Measurements from ENCODE around the gene TCF7.

TCF7 gene

DNA sequence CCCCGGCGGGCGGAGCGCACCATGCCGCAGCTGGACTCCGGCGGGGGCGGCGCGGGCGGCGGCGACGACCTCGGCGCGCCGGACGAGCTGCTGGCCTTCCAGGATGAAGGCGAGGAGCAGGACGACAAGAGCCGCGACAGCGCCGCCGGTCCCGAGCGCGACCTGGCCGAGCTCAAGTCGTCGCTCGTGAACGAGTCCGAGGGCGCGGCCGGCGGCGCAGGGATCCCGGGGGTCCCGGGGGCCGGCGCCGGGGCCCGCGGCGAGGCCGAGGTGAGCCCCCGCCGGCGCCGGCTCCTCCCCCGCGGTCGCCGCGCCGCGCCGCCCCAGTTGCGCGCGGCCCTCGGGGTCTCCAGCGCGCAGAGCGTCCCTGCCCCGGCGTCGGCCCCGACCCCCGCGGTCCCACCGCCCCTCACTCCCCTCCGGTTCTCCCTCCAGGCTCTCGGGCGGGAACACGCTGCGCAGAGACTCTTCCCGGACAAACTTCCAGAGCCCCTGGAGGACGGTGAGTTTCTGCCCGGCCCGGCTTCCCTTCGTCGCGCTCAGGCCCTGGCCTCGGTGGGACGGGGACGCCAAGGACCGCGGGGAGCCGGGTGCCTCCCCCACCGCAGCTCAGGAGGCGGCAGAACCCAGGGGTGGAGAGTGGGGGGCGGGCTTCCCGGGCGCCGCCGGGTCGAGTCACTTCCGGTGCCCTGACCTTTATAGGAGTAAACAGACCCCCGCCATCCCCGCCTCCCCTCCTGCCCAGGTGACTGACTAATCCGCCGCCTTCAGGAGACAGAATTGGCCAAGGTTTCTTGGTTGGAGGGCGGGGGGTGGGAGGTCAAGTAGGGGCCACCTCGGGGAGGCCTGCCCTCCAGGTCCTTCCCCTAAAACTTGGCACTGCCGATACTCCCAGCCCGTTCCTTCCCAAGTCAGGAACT lies 665 bp downstream of the TCF7 start:
- DNase-seq (ENCODE audit: low spot score) = peak; percentile 56

DNA sequence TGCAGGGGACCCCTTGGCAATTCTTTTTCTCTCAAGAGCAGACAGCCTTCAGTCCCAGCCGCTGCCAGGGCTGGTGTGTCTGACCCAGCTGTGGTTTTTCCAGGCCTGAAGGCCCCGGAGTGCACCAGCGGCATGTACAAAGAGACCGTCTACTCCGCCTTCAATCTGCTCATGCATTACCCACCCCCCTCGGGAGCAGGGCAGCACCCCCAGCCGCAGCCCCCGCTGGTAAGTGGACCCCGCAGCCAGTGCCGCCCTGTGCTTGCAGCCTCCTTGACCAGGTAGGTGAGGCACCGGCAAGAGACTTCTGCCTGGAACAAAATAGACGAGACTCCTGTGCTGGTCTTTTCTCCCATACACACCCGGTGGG lies 1.3 kb downstream of the TCF7 start:
- no peak for DNase-seq (ENCODE audit: low spot score)

DNA sequence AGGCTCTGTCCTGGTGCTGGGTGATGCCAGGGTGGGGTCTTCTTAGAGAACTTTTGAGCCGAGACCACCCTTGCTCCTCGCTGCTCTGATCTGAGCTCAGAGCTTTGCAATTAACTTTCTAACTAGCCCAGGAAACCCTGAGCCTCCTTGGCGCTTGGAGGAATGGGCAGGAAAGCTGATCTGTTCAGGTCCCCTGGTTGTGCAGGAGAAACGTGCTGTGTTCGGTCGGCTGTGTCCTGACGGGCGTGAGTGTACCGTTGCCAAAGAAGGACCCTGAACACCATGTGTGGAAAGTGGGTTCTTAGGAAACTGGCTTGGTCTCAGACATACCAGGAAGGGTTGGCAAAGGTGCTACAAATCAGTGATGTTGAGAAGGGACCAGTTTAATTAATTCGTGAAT lies 1.8 kb downstream of the TCF7 start:
- DNase-seq (ENCODE audit: low spot score) = no peak

DNA sequence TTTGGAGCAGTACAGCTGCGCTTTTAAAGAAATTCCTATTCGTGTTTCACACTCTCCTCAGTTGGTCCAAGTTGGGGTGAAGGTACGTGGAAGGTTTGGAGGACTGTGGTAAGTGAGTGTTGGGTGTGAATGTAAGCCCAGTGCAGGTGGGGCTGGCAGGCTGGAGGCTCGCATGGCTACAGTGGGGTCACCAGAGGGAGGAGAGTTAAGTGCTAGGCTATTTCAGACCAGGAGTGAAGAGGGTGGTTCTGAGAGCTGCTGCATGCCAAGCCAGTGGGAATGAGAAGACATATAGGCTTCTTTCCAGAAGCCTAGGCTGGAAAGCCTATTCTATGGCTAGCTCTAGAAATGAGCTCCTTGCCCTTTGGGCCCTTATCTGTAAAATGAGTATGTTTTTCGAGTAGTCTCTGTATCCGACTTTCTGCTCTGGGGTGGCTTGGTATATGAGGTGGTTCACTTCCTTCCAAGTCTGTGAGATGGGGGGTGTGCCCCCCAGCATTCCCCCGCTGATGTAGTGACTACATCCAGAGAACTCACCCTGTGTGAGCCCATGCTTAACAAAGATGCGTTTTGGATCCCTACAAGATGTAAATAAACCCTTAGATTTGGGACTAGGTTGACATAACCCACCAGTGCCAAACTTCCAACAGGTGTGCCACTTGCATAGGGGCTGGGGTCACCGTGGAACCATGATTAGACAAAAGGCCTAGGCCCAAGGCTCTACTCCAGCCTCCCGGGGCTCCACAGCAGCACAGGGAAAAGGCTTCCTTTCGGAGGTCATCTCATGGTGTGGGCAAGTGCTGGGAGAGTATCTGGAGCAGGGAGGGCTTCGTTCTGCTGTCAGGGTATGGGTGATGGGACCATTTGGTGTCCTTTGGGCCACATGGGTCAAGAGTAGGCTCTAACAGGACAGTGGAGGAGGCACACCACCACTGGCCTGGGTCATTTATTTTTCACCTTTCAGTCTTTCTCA lies 2.6 kb downstream of the TCF7 start:
- DNase-seq (ENCODE audit: low spot score) = no peak

DNA sequence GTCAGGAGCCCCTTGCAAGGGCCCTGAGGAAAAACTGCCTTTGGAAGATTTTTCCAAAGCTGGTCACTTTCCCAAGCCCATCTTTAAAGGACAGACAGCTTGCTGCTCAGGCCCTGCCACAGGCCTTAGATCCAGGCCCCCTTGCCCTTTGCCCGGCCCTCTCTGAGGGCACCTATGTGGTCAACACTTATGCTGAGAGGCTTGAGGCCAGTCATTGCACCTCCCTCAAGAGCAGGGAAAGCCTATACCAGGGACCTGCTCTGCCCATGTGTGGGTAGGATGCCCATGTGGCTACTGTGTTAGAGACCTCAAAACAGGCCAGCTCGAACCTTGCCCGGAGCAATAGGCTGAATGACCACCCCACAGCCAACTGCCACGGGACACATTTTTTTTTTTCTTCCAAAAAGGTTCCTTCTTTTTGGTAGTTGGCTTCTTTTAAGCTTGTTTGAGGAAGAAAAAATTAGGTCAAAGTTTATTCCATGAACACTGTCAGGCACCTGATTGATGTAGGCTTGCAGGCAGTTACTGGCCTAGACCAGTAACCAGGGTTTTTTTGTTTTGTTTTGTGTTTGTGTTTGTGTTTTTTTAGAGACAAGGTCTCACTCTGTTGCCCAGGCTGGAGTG lies 3.8 kb downstream of the TCF7 start:
- no peak for DNase-seq (ENCODE audit: low spot score)

DNA sequence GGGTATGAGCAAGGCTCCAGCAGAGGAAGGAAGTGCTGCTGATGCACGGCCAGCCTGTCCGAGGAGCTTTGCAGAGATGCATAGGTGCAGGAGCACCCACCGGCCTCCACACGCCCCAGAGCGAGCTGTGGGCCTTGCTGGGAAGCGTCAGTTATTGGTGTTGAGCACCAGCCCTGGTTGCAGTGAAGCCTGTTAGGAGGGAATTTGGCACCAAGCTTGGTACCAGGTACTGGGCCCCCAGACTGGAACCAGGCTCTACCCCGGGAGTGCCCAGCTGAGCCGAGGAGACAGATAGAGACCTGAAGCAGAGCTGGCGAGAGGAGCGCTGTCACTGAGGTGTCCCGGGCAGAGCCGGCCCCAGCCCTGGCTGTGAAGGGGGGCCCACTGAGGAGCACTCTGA lies 5.2 kb downstream of the TCF7 start:
- DNase-seq (ENCODE audit: low spot score) = no peak

DNA sequence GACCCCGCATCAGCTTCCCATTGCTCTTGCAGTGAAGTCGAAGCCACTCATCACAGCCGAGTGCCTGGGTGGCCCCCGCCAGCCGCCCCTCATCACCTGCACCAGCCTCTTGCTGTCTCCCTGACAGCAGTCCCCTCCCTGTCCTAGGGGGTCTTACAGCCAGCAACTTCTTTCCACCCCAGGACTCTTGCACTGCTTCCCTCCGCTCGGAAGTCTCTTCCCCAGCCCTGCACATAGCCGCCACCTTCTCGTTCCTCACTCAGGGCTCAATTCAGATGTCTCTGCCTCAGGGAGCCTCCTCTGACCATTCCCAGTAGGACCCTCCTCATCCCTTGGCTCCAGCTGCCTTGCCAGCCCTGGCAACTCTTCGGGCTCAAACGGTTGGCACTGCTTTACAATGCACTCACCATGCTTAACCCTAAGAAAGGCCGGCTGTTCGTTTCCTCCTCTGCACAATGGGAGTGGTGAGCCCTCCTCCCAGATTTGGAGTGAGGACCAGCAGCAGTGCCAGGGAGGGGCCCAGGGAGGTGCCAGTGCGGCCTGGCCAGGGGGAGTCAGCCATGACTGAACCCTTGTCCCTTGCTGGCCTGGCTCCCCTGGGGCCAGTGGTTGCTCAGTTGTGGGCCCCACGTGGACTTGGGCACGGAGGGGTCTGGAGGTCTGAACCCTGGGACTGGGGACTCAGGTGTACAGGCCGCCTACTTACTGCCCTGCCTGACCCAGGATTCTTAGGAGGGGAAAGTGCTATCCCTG lies 6.1 kb downstream of the TCF7 start:
- no peak for DNase-seq (ENCODE audit: low spot score)

DNA sequence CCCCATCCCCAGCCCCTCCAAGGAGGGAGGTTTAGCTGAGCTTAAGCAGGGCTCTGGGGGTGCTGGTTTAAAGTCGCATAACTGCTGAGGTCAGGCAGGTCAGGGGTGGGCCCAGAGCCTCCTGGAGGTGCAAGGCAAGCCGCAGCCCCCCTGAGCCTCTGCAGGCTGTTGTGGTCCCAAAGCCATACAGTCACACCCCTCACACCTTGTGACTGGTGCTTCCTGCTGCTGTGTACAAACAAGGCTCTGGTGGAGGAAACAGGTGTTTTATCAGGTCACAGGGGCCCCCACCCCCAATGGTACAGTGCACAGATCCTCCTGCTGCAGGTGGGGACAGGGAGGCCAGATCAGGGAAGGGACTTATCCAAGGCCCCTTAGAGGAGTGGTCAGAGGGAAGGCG lies 8.0 kb downstream of the TCF7 start:
- no peak for DNase-seq (ENCODE audit: low spot score)

DNA sequence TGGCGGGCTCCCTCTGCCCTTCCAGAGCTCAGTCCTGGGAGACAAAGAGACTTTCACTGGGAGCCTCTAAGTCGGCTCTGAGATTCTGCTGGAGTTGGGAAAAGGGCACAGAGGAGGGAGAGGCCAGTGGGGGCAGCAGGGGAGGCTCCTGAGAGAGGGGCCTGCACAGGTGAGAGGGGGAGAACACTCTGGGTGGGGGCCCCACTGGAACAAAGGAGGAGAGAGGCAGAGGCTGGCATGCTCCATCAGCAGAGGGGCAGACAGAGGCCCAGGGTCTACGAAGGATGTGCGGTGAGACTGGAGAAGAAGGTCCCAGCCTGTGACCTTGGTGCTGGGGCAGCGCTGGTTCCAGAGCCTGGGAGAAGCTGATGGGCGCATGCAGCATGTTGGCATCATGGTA lies 8.9 kb downstream of the TCF7 start:
- no peak for DNase-seq (ENCODE audit: low spot score)

DNA sequence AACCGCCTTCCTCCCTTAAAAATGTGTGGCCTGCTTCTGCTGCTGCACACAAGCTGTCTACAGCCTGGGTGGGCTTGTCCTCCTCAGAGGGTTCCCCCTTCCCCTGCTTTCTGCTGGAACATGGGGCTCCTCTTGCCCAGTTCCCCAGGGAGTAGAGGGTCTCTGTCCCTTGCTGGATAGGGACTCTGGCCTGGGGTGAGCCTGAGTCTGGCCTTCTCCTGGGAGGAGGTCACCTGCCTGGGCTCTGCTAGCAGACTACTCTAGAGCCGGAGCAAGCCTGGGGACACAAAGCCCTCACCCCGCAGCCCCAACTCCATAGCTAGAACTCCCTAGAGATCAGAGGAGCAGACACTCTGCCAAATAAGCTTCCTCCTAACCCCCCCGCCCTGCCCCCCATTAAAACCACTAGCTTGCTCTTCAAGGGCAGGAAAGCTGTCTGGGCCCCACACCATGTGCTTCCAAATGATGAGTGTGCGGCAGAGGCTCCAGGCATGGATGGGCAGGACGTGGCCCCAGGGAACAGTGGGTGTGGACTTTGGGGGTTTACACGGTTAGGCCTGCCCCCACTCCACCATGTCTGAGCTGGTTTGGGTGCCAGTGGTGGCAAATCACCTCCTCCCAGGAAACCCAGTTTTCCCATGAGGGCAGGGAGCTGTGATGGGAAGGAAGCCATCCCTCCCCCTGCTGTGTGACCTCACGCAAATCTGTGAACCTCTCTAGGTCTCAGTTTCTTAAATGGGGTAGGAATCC lies 10.0 kb downstream of the TCF7 start:
- DNase-seq (ENCODE audit: low spot score) = no peak

DNA sequence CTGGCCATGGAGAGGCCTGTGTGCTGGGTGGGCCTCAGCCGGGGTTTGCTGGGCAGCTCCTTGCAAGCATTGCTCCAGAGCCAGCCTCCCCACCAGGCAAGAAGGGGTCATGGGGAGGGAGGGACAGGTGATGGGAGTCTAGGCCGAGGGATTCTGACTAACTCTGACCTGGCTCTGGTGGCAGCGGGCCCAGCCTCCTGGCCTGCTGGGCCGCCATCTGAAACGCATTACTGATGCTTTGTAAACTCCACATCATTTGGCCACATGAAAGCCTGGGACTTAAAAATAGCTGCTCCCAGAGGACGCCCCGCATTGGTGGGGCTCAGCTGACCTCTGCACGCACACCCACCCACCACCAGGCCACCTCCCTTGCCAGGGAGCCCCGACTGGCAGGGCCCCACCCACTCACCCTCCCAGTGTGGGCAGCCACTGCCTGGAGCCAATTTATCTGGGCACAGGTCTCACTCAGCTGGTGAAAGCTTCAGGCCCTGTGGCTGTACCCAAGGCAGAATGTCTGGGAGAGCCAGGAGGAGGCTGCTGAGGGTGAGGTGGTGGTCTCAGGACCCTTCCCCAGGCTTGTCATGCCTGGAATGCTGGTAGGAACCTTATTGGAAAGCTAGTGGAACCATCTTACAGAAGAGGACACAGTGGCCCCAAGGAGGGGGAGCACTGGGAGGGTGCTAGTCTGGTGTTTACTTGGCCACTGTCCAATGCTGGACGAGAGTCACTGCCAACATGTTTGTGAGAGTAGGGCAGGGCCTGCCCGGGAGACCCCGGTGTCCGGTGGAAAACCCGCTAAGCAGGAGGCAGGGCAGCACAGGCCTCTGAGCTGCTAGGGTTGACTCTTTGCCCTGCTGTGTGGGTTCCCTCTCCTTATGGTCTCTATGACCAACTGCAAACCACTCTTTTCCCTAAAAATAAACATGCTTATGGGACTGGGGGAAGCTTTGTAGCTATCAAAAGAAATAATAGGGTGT lies 10.8 kb downstream of the TCF7 start:
- no peak for DNase-seq (ENCODE audit: low spot score)

DNA sequence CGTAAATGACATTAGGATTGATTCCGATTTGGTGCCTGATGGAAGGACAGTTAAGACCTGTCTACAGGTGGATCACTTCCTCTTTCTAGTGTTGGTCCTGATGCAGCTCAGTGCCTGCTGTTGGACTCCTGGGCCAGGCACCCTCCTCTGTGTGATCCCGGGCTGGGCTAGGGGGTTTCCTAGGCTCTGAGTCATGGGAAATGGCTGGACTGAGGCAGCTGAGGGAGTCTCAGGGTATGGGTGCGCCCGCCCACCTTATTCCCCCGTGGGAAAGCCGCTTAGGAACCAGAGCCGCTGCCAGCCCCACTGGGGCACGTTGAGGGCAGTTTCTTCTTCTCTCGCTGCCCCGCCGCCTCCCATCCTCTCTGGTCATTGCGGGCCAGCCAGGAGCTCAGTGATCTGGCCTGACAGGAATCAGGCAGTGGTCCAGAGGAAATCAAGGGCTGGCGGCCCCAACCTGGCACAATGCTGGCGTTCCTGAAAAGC lies 12.9 kb downstream of the TCF7 start:
- no peak for DNase-seq (ENCODE audit: low spot score)

DNA sequence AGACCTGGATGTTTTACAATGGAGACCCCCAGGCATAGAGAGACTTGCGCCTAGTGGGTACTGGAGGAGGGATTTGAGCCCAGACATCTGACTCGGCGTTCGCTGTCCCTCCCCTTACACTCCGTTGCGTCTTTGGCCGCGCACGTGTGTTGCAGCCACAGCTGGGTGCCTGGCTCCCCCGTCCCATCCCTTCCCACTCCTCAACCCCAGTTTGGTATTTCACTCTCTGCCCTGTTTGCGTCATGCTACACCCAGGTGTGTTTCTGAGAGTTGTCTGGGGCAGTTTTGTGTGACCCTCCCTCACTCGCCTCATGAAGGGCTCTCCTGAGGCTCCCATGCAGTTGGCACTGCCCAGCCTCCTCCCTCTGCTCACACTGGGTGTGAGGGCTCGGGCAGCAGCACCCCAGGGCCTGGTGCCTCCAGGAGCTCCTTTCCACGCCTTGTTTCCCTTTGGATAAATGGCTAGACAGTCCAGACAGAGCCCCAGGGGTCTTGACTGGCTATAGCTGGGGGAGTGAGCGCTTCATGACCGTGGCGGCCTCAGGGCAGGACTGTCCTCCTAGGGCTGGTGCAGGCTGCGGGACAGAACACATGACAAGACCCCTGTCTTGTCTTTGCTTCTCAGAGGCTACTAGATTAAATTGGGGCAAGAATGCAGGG lies 13.6 kb downstream of the TCF7 start:
- no peak for DNase-seq (ENCODE audit: low spot score)

DNA sequence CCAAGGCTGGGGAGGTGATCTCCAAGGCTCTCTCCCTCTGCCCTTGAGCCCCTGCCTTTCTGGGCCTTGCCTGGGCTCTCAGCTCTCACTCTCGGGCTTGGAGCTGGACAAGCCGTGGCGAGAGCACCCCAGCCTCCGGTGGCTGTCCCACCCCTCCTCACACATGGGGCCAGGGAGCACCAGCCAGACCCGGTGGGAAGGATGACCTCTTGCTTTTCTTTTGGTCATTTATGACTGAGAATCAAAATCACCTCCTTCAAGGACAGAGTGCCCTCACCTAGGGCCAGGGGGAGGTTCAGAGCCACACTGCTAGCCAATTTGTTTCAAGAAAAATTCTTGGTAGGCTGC lies 14.1 kb downstream of the TCF7 start:
- DNase-seq (ENCODE audit: low spot score) = no peak

DNA sequence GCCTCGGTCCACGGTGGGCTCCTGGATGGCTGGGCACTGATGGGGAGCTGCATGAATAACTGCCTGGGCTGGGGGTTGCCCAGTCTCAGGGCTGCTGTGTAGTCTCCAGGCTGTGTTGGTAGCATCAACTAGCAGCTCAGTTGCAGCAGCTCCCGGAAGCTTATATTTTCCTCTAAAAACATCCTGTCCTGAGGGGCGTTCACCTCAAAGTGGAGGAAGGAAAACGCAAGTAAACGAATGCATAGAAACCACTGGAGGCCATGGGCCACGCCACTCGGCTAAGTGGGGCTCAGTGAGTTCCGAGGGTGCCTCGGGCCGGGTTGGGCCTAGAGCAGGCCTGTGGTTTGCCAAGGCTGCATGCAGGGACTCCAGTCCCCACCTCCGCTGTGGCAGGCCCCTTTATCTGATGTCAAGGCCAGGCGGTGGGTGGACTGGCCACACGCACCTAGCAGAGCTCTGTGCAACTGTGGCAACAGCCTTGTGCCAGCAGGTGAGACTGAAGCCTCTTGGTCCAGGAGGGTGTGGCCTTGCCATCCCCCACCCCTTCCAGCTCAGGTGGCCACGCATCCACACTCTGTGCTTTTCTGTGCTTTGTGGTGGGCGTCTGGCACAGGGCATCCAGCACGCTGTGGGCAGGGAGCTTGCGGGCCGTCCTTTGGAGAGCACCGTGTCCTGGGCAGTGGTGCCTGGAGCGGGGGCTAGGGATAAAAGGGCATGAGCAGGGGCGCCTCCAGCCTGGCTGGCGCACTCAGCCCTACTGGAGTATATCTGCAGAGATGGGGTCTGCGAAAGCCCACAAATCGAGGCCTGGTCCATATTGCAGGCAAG lies 15.1 kb downstream of the TCF7 start:
- no peak for DNase-seq (ENCODE audit: low spot score)

DNA sequence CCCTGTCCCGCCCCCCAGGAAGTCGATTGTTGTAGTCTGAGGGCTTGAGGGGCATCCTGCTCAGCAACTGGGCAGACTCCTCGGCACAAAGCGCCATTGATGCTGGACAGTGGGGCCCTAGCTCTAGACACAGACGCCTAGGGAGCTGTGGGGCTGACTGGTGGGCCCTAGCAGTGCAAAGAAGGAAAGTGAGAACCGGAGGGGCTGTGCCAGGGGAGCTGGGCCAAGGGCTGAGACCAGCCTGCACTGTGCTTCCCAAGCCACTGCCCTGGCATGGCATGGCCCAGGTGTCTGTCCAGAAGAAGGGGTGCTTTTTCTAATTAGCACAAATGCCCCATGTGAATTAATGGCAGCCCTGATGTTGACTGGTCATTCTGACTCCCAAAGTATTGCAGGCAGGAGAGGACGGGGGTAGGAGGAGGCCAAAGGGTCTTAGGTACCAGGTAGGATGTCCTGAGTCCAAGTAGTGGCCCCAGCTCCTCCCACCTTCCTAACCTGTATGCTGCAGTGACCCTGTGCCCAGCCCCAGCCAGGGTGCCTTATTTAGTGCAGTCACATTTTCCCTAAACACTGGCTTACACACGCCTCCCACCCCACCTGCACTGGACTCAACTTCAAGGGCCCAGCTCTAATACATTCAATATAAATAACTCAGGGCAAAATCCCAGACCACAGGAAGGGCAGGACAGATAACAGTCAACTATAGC lies 15.9 kb downstream of the TCF7 start:
- no peak for DNase-seq (ENCODE audit: low spot score)

DNA sequence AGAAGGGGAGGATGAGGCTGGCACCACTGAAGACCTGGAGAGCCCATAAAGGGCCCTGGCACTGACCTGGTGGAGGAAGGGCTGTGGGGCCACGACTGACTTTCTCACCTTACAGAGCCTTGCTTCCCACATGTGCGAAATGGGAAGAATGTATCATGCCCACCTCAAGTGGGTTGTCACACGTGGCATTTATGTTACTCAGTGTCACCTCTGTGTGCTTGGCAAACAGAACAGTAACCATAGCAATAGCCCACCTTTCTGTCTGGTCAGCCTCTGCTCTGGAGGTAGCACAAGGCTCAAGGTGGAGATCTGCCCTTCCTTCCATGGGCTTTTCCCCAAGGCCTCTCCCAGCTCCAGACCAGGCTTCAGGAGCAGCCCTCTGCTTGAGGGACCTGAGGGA lies 16.7 kb downstream of the TCF7 start:
- no peak for DNase-seq (ENCODE audit: low spot score)

Measured in HuH-7.5 (cell line).